T follicular helper cell (primary cell): ENCODE data around the gene SLC23A3.

Experiments used
- DNase-seq: peaks from one replicate; pipeline ENCODE4 v3.0.0-alpha.2; 2020; ENCODE audit warnings: low read depth

SLC23A3 gene

GRCh38 chr2:219142329-219142728, 27.5 kb downstream of the SLC23A3 start:
- DNase-seq: no peak

GRCh38 chr2:219140722-219141121, 29.1 kb downstream of the SLC23A3 start:
- DNase-seq: no peak

DNA sequence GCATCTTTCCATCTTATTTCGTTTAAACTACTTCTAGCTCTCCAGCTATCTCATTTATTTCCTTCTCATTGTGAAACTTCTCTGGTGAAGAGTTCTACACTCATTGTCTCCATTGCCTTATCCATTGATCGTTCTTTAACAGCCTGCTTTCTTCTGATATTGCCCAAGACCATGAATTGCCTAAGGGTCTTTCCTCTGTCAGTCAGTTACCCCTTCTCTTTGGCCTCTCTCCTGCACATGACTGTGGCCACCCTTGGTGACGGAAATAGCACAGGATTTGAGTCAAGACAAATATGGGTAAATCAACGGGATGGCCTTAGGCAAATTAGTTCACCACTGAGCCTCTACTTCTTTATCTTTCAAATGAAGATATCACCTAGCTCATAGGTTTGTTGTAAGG, 35.9 kb downstream of the SLC23A3 start:
- DNase-seq: no peak

DNA sequence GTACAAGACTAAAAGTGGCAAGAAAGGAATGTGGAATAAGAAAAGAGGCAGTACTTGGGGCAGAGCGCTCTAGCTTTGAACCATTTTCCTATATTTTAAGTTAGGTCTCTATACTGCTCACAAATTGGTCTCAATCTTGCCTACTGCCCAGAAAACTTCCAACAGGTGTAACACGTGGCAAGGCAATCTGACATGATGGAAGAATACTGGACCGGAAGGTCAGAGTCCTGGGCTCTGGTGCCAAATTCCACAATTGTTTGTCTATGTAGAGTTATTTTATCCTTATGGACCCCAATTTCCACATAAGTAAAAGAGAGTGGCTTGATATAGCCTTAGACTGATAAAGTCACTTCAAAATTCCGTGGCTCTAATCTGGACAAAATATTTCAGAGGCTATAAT, 38.1 kb downstream of the SLC23A3 start:
- no peak for DNase-seq

GRCh38 chr2:219131327-219131726, 38.5 kb downstream of the SLC23A3 start:
- no peak for DNase-seq

DNA sequence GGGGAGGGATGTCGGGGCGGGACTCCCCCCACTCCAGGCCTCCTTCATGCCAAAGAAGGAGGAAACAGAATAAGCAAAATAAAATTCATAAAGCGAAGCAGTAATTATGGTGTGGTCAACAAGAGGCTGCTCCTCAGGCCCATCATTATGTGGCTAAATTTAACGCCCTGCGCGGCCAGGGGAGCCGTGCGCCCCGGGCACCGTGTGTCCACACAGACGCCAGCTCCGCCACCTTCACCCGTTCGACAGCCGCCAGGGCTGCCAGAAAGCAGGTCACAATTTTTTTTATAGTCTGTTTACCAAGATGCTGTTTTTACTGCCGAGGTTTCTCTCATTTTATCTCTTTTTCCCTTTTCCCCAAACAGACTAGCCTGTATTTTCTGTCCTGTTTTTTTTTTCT, 40.2 kb downstream of the SLC23A3 start:
- DNase-seq: no peak

DNA sequence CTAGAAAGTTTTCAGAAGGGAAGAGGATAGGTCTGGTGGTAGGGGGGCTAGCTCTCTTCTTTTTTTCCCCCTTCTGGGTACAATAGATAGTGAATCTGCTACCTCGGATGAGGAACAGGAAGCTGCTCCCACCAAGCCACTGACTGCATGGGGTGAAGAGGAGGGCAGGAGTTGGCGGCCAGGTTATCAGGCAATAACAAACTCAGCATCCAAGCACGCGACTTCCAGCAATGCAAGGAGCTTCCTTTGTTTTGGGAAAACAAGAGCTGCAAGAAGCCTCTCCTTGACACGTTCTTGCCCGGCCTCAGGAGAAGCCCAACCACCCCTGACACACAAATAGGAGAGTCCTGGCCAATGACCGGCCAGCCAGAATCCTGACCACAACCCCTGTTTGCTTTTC, 41.4 kb downstream of the SLC23A3 start:
- no peak for DNase-seq

DNA sequence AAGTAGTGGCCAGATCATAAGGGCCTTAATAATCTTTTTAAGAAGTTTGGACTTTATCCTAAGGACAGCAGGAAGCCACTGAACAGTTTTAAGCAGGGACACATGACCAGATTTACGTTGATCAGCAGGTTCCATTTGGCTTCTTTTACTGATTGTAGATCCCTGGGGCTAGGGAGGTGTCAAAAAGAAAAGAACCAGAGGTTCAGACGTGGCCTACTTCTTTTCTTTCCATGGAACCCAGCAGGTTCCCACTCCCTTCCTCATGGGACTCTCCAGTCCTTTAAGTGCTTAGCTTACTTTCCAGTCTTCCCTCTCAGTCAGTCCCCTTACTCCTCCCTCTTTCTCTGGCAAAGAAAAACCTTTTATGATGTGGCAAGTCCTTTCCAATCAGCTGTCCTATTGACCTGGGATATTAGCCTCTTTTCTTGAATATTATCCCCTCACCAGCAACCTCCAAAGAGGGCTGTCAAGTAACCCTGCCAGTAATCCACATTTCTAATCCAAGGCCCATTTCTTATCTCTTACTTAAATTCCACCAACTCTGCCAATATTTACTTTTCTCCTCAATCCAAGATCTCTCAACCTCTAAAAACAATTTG, 42.7 kb downstream of the SLC23A3 start:
- DNase-seq: no peak

GRCh38 chr2:219126555-219126954, 43.3 kb downstream of the SLC23A3 start:
- DNase-seq: no peak

- no peak for DNase-seq
Measured at GRCh38 chr2:219125886-219126270, 44.0 kb downstream of the SLC23A3 start.

DNA sequence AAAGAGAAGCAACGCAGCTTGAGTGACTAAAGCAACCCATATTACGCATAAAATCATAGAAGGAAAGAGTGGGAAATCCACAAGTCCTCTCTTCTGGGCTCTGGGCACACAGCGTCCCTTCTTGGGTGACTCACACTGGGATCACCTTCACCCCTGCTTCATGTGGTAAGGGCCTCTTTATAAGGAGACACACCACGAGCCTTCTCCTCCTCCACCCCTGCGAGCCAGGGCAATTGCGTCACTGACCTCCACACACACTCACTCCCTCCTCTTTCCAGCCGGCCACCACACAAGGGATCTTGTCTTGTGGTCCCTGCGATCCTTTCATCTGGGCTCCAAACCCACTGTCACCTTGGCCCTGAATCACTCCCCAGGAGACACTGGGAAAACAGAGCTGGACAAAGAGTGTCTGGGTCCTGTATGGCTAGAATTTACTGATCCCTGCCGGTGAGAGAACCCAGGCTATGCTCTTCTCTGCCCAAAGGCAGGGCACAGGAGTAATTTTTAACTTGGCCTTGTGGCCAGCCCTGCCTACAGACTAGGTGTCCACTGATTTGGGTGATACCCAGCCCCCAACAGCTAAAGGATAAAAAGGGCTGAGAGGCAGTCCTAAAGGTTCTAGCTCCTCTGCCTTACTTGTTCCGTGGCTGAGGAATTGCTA, 44.5 kb downstream of the SLC23A3 start:
- no peak for DNase-seq

DNA sequence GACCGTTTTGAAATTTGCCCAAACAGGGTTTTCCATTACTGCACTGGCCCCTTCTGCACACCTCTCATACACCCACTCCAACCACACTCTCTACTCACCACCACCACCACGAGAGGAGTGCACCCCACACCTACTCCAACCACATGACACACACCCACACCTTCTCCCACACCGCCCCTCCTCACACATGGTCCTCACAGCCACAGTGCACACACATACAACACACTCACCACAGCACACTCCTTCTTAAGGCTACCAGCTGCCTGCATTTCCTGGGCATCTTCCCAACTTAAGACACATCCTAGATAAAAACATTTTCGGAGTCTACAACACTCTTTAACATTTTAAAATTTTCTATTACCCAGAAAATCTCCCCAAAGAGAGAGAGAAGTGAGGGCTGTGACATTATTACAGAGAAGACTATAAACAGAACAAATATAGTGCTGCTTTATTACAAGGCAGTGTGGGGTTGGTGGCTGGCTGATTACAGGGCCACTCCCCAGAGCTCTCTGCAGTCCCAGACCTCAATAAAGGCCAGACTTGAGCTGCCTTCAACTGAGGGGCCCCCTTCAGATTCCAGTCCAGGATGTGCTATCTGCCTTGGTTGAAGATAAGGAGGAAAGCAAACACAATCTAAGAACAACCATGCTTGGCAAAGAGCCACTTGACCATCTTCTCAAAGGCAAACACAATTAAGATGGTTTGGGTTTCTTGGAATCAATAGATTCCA, 45.3 kb downstream of the SLC23A3 start:
- DNase-seq: no peak

DNA sequence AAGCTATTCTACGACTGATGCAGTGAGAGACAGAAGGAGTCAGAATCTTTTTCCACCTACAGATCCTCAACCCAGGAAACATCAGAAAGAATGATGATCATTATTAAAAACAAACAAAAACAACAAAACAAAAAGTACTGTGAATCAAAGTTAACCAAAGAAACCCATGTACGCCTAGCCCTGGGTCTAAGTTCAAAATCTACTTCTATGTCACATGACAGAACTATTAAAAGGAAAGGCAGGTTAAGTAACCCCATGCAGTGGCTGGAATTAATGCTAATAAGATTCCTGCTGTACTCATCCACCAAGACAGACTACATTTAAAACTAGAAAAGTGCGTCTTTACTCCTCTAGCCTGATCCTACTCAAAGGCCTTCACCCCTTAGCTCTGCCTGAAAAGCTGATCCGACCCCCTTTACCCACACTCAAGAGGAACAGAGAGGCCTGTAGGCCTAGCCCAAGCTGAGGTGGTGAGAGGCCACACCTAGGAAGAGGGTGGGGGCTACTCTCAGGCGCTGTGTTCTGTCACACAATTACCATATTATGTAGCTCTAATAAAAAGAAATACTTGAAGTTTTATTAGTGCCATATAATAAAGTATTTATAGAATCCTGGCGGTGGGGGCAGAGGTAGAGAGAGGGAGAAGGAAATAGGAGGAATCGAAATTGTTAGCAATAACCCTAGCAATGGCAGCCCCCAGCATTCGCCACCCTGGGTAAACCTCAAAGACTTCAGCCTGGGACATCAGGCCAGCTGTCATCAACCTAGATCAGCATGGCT, 46.3 kb downstream of the SLC23A3 start:
- no peak for DNase-seq

GRCh38 chr2:219122202-219122980, 47.4 kb downstream of the SLC23A3 start:
- DNase-seq: no peak

DNA sequence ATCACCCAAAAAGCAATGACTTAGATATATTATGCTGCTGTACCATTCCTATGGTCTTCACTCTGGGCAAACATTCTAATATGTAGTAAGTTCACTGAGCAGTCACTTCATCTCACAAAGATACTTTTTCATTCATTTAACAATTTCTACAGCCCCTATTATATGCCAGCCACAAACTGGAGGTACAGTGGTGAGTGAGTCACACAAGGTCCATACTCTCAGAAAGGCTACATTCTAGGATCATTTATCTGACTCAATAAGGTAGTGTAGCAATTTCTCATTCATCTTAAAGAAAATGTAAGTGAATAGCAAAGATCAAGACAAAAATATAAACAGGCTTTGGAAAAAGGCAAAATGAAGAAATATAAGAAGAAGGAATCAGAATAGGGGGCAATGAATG, 49.7 kb downstream of the SLC23A3 start:
- DNase-seq: no peak

- peak; percentile 46 for DNase-seq
Measured at GRCh38 chr2:219119422-219120043, 50.3 kb downstream of the SLC23A3 start.

- DNase-seq: no peak
Measured at GRCh38 chr2:219118504-219118903, 51.3 kb downstream of the SLC23A3 start.

GRCh38 chr2:219116776-219117646, 52.8 kb downstream of the SLC23A3 start:
- no peak for DNase-seq

DNA sequence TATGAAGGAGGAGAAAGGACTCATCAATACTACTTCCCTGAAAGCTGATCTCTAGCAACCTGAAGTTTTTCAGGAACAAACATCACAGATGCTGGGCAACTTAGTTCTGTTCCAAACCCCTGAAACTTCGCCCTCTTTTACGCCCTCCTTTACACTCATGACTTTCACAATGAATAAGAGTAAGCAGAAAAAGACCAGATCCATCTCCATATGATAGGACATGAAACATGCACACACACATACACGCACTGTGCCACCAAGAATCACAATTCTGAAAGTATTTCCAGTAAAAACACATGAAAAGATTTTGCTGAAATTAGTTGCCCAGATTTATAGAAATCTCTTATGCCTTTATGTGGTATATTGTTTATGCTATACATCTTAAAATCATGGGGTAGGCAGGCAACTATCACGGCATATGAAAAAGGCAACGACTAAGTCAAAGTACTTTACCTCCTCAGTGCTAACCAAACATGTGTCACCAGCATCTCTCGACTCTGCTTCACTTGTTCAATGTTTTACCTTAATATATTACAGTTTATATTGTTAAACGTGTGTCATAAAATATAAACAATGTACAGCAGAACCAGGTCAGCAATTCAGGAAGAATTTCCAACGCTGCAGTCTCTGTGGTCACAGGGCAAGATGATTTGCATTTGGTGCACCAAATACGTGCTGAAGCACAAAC, 57.0 kb downstream of the SLC23A3 start:
- DNase-seq: no peak

DNA sequence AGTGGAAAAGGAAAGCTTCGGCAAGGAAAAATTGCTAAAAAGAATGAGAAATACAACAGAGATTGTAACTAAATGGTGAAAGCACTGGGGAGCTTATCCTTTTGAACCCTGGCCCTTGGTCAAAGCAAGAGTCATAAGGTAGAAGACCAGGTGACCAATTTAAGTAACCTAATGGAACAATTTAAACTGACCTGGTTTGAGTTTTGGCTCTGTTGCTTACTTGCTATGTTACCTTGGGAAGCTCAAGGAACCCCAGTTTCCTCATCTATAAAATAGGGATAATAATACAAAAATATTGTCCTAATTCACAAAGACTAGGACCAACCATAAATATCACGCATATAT, 57.8 kb downstream of the SLC23A3 start:
- no peak for DNase-seq
